Measurements from ENCODE around the gene GPA33. TPM values are rescaled to one million over a fixed set of nuclear protein-coding genes. Genes with fewer than 3 reads are reported as not detected.

GPA33 gene
- total and polyA plus RNA-seq, 2 donors from 2014 or later = 0.28 TPM; not detected in 1

- DNase-seq (no peak), FAIRE-seq (no peak)
- Histone ChIP-seq H3K9me3 (ENCODE audit: control insufficient read depth in 2 of 3, insufficient read depth in 1 of 3, low read length in 3 of 3) (no peaks in the 10 kb centered on the region), H3K9ac (ENCODE audit: low read length in 3 of 3) (no peak overlapping the region), H3K4me1 (ENCODE audit: control insufficient read depth in 2 of 3, insufficient read depth in 2 of 3, low read depth in 1 of 3, low read length in 3 of 3) (no peaks in the 10 kb centered on the region), H3K27ac (ENCODE audit: low read depth in 2 of 2, low read length in 2 of 2) (no peak overlapping the region), H3K36me3 (ENCODE audit: control insufficient read depth in 2 of 3, insufficient read depth in 3 of 3, low read length in 3 of 3) (no peaks in the 10 kb centered on the region), H3K27me3 (ENCODE audit: control insufficient read depth, insufficient read depth, low read length) (no peaks in the 10 kb centered on the region), H3K4me3 (ENCODE audit: low read length in 3 of 3) (no peak overlapping the region)
- TF ChIP-seq CTCF (IDR thresholded peaks at IDR 0.05; ENCODE audit: borderline replicate concordance, extremely low read depth, insufficient read depth) = no peak
- intact Hi-C loops (cut with DNase I) = no loop called here
These were observed 32.4 kb upstream of the GPA33 start for GRCh38 chr1:167122568-167122967.

GRCh38 chr1:167122121-167122480 is 31.9 kb upstream of the GPA33 start:
- intact Hi-C loops (cut with DNase I) = no loop called here
- H3K4me1 ChIP-seq (ENCODE audit: control insufficient read depth in 2 of 3, insufficient read depth in 2 of 3, low read depth in 1 of 3, low read length in 3 of 3) = no peaks in the 10 kb centered on the region
- no peaks in the 10 kb centered on the region for H3K36me3 ChIP-seq (ENCODE audit: control insufficient read depth in 2 of 3, insufficient read depth in 3 of 3, low read length in 3 of 3)
- no peak for TF ChIP-seq CTCF (IDR thresholded peaks at IDR 0.05; ENCODE audit: borderline replicate concordance, extremely low read depth, insufficient read depth)
- H3K4me3 ChIP-seq (ENCODE audit: low read length in 3 of 3) = no peak overlapping the region
- H3K9ac ChIP-seq (ENCODE audit: low read length in 3 of 3) = no peak overlapping the region
- H3K27me3 ChIP-seq (ENCODE audit: control insufficient read depth, insufficient read depth, low read length) = no peaks in the 10 kb centered on the region
- no peaks in the 10 kb centered on the region for H3K9me3 ChIP-seq (ENCODE audit: control insufficient read depth in 2 of 3, insufficient read depth in 1 of 3, low read length in 3 of 3)
- DNase-seq (no peak), FAIRE-seq (no peak)
- H3K27ac ChIP-seq (ENCODE audit: low read depth in 2 of 2, low read length in 2 of 2) = no peak overlapping the region

GRCh38 chr1:167121375-167122120 is 31.4 kb upstream of the GPA33 start:
- TF ChIP-seq CTCF (IDR thresholded peaks at IDR 0.05; ENCODE audit: borderline replicate concordance, extremely low read depth, insufficient read depth) = no peak
- Histone ChIP-seq H3K27ac (ENCODE audit: low read depth in 2 of 2, low read length in 2 of 2) (no peak overlapping the region), H3K4me1 (ENCODE audit: control insufficient read depth in 2 of 3, insufficient read depth in 2 of 3, low read depth in 1 of 3, low read length in 3 of 3) (no peaks in the 10 kb centered on the region), H3K36me3 (ENCODE audit: control insufficient read depth in 2 of 3, insufficient read depth in 3 of 3, low read length in 3 of 3) (no peaks in the 10 kb centered on the region), H3K4me3 (ENCODE audit: low read length in 3 of 3) (peak overlapping the region; percentile 56 to 63 (median 60)), H3K9me3 (ENCODE audit: control insufficient read depth in 2 of 3, insufficient read depth in 1 of 3, low read length in 3 of 3) (no peaks in the 10 kb centered on the region), H3K9ac (ENCODE audit: low read length in 3 of 3) (no peak overlapping the region), H3K27me3 (ENCODE audit: control insufficient read depth, insufficient read depth, low read length) (no peaks in the 10 kb centered on the region)
- FAIRE-seq (no peak), DNase-seq (peak; percentile 62 to 87 (median 71))
- intact Hi-C loops (cut with DNase I) = no loop called here

All from kidney (tissue), 14 donors.